Left ventricle myocardium inferior (tissue), 1 donor: Measurements from ENCODE around the gene NATD1. TPM values are rescaled to one million over a fixed set of nuclear protein-coding genes. Genes with fewer than 3 reads are reported as not detected.
A peak's percentile ranks its signal among the peaks of the same experiment; 100 is the strongest.

Experiments
- DNase-seq: peaks from one replicate; pipeline ENCODE4 v3.0.0-alpha.2; 2020
- H3K27ac ChIP-seq: fragments of 200-600 bp; replicated peaks from 2 replicates; pipeline ENCODE4 v1.8.0; 2021
- H3K27me3 ChIP-seq: fragments of 200-600 bp; 2 replicates; pipeline ENCODE4 v1.8.0; 2021; ENCODE audit warnings: low read depth
- H3K36me3 ChIP-seq: fragments of 200-600 bp; 2 replicates; pipeline ENCODE4 v1.8.0; 2021
- H3K4me1 ChIP-seq: fragments of 200-600 bp; 2 replicates; pipeline ENCODE4 v1.8.0; 2021
- H3K4me3 ChIP-seq: fragments of 200-600 bp; 2 replicates; pipeline ENCODE4 v1.8.0; 2021; ENCODE audit warnings: mild to moderate bottlenecking, moderate library complexity
- H3K9me3 ChIP-seq: fragments of 200-600 bp; replicated peaks from 2 replicates; pipeline ENCODE4 v1.8.0; 2021
- CTCF ChIP-seq: fragments of 200-600 bp; IDR thresholded peaks from 2 replicates; pipeline ENCODE4 v1.8.0; 2021; ENCODE audit warnings: antibody characterized with exemption, mild to moderate bottlenecking, borderline replicate concordance
- intact Hi-C: fragments of 100-400 bp; cut with micrococcal nuclease; formaldehyde crosslinking; loops from one replicate; pipeline ENCODE4 v1.11.0; 2022
- total RNA-seq: library from RNA; stranded (reverse); fragmentation: NEBNext Ultra II Directional; extraction: Animal tissue kit (Norgen Biotek cat#: 25700); gene quantifications from one replicate; pipeline ENCODE4 v1.2.1, GENCODE V29; 2021
- donor health status: DM: no; HTN: yes; CAD: no; lungs with severe emphysema.

NATD1 gene
- total RNA-seq, 1 donor from 2014 or later, result 17.7 TPM

GRCh38 chr17:21199856-21200255, 53.4 kb downstream of the NATD1 start:
- H3K27me3 ChIP-seq, result no peaks in the 10 kb centered on the region
- H3K27ac ChIP-seq, result peak overlapping the region; percentile 30
- TF ChIP-seq CTCF, result no peak
- peaks cover 29% of the 10 kb centered on the region for H3K36me3 ChIP-seq
- H3K4me3 ChIP-seq, result no peak overlapping the region
- H3K9me3 ChIP-seq, result no peaks in the 10 kb centered on the region
- H3K4me1 ChIP-seq, result peaks cover 70% of the 10 kb centered on the region
- intact Hi-C loops, result no loop called here
- DNase-seq, result no peak

- Histone ChIP-seq H3K27ac (peak overlapping the region; percentile 30), H3K9me3 (no peaks in the 10 kb centered on the region), H3K27me3 (no peaks in the 10 kb centered on the region), H3K4me3 (no peak overlapping the region), H3K36me3 (peaks cover 29% of the 10 kb centered on the region), H3K4me1 (peaks cover 70% of the 10 kb centered on the region)
- no peak for DNase-seq
- intact Hi-C loops, result no loop called here
- no peak for TF ChIP-seq CTCF
Measured at GRCh38 chr17:21199311-21199710, 53.9 kb downstream of the NATD1 start.

GRCh38 chr17:21198411-21198810, 54.8 kb downstream of the NATD1 start:
- no peak overlapping the region for H3K4me3 ChIP-seq
- intact Hi-C loops, result no loop called here
- H3K27ac ChIP-seq, result no peak overlapping the region
- TF ChIP-seq CTCF, result no peak
- H3K9me3 ChIP-seq, result no peaks in the 10 kb centered on the region
- DNase-seq, result no peak
- peaks cover 71% of the 10 kb centered on the region for H3K4me1 ChIP-seq
- H3K36me3 ChIP-seq, result peaks cover 29% of the 10 kb centered on the region
- H3K27me3 ChIP-seq, result no peaks in the 10 kb centered on the region

GRCh38 chr17:21196126-21196525, 57.1 kb downstream of the NATD1 start:
- intact Hi-C loops, result no loop called here
- Histone ChIP-seq H3K4me1 (peaks cover 60% of the 10 kb centered on the region), H3K27me3 (no peaks in the 10 kb centered on the region), H3K4me3 (no peak overlapping the region), H3K27ac (no peak overlapping the region), H3K9me3 (no peaks in the 10 kb centered on the region), H3K36me3 (peaks cover 23% of the 10 kb centered on the region)
- no peak for DNase-seq
- no peak for TF ChIP-seq CTCF

GRCh38 chr17:21194703-21195102, 58.5 kb downstream of the NATD1 start:
- DNase-seq, result peak; percentile 73
- H3K9me3 ChIP-seq, result no peaks in the 10 kb centered on the region
- H3K4me1 ChIP-seq, result peaks cover 51% of the 10 kb centered on the region
- no peak overlapping the region for H3K4me3 ChIP-seq
- H3K27me3 ChIP-seq, result no peaks in the 10 kb centered on the region
- peaks cover 35% of the 10 kb centered on the region for H3K36me3 ChIP-seq
- no peak for TF ChIP-seq CTCF
- H3K27ac ChIP-seq, result peak overlapping the region; percentile 48
- intact Hi-C loops, result no loop called here

GRCh38 chr17:21194226-21194625, 59.0 kb downstream of the NATD1 start:
- Histone ChIP-seq H3K4me3 (no peak overlapping the region), H3K9me3 (no peaks in the 10 kb centered on the region), H3K36me3 (peaks cover 38% of the 10 kb centered on the region), H3K4me1 (peaks cover 47% of the 10 kb centered on the region), H3K27ac (peak overlapping the region; percentile 48), H3K27me3 (no peaks in the 10 kb centered on the region)
- DNase-seq, result no peak
- no peak for TF ChIP-seq CTCF
- intact Hi-C loops, result no loop called here
